Left ventricle myocardium superior (tissue), 1 donor: ENCODE data around the gene JAKMIP3. TPM values are rescaled to one million over a fixed set of nuclear protein-coding genes. Genes with fewer than 3 reads are reported as not detected.

Experiments used
- ATAC-seq: fragments of 200-7000 bp; cut with Tn5 transposase; one replicate; pipeline ENCODE4 v1.9.1; 2020; ENCODE audit warnings: mild to moderate bottlenecking, moderate library complexity
- DNase-seq: peaks from one replicate; pipeline ENCODE4 v3.0.0-alpha.2; 2020
- intact Hi-C: fragments of 100-400 bp; cut with micrococcal nuclease; formaldehyde crosslinking; loops from one replicate; pipeline ENCODE4 v1.11.0; 2022
- total RNA-seq: library from RNA; stranded (reverse); fragmentation: NEBNext Ultra II Directional; extraction: Animal tissue kit (Norgen Biotek cat#: 25700); gene quantifications from one replicate; pipeline ENCODE4 v1.2.1, GENCODE V29; 2021
- donor health status: DM: no; HTN: yes; CAD: no; lungs with severe emphysema.

The JAKMIP3 gene
- total RNA-seq, 1 donor from 2014 or later = 2.0 TPM

DNA sequence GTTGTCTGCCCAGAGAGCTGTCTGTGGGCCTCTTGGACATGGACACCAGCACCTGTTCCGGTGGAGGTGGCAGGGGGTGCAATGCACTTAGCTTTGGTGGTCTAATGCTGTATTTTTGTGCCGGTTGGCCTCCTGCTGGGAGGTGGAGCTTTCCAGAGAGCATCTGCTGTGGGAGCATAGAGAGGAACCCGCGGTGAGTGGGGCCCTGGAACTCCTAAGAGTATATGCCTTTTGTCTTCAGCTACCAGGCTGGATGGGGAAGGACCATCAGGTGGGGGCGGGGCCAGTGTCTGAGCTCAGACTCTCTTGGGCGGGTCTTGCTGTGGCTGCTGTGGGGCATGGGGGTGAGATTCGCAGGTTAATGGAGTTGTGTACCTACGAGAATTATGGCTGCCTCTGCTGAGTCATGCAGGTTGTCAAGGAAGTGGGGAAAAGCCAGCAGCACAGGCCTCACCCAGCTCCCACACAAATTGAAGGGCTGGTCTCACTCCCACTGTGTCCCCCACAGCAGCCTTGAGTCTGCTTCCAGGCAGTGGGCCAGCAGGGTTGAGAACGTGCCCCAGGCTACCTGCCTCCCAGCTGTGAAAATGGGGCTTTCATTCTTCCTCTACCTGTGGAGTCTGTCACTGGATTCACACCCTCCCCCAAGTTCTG lies 29.0 kb downstream of the JAKMIP3 start:
- ATAC-seq = no peak
- intact Hi-C loops = no loop called here
- DNase-seq = no peak

DNA sequence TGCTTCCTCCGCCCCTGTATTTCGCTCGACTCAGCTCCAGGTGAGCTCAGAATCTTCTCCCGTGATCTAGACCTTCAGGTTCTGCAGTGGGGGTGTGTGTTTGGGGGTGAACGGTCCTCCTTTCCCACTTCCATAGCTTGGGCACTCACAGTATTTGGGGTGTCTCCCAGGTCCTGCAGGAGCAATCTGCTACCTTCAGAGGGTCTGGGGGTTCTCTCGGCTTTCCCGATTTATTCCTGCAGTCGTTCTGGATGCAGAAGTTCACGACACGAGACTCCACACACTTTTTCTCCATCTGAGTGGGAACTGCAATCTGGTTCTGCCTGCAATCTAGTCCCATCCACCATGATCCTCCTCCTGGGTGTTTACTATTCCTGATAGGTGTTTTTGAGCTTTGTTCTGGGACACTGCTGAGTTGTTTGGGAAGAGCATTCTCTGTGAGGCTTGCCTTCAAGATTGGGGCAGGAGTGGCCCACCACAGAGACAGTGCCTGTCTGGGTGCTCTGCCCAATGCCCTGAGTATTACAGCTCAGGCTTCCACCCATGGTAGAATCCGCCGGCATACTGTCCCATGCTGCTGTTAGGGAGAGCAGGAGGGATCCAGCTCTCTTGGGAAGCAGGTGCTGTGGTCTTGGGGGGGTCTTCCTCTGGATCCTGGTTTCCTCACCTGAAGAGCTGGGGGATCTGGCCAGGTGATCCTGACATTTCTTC lies 29.8 kb downstream of the JAKMIP3 start:
- DNase-seq (no peak), ATAC-seq (peak; percentile 38)
- intact Hi-C loops = no loop called here

DNA sequence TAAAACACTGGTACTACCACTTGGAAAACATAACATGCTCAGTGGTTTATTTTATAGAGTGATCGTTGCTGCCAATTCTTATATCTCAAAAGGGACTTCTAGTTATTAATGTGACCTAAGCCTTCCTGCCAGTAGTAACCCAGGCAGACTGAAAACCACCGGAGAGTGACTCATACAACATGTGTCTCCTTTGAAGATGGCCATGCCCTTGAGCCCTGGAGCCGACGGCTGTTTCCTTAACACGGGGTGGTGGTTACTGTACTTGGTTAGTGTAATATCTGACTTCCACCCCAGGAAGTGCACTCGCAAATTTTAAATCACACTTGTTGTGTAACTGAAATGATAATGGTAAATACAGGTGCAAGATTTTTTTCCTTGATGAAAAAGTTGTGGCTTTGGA lies 30.5 kb downstream of the JAKMIP3 start:
- ATAC-seq (peak; percentile 96), DNase-seq (no peak)
- intact Hi-C loops = no loop called here

DNA sequence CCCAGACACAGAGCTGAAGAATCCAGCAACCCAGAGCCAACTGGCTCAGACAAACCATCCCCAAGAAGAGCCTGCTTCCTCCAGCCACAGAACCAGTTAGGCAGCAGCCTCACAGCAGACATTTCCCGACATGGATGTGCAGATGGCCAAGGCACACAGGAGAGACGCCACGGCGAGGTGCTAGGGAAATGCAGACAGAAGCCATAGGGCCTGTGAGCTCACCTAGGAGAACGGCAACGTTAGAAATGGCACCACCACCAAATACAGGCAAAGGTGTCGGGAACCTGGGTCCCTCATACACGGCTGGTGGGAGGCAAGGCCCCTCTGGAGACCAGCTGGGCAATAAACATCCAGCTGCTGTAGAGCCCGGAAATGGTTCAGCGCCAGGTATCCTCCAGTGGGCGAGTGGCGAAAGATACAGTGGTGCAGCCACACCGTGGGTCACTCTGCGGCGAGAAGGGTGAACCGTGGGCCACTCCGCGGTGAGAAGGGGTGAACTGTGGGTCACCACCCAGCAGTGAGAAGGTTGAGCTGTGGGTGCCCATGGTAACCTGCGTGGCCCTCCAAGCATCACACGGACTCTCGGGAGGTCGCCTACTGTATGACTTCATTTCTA lies 31.2 kb downstream of the JAKMIP3 start:
- no peak for DNase-seq
- ATAC-seq = no peak
- intact Hi-C loops = no loop called here

DNA sequence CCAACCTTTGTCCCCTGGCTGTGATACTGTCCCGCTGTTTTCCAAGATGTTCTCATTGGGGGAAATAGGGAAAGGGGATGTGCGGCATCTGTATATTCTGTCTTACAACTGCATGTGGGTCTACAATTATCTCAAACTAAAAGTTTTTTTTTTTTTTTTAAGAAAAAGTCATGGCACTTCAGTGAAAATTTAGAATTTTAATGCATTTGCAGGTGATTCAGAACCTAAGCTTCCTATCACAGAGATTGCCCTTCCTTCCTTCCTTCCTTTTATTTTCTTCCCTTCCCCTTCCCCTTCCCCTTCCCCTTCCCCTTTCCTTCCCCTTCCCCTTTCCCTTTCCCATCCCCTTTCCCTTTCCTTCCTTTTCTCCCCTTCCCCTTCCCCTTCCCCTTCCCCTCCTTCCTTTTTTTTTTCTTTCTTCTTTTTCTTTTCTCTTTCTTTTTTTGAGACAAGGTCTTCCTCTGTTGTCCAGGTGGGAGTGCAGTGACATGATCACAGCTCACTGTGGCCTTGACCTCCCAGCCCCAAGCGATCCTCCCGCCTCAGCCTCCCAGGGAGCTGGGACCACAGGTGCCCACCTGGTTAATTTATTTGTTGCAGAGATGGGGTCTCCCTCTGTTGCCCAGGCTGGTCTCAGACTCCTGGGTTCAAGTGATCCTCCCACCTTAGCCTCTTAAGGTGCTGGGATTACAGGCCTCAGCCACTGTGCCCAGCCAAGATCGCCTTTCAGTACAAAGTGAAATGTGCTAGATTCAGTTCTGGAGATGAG lies 32.0 kb downstream of the JAKMIP3 start:
- DNase-seq (no peak), ATAC-seq (no peak)

DNA sequence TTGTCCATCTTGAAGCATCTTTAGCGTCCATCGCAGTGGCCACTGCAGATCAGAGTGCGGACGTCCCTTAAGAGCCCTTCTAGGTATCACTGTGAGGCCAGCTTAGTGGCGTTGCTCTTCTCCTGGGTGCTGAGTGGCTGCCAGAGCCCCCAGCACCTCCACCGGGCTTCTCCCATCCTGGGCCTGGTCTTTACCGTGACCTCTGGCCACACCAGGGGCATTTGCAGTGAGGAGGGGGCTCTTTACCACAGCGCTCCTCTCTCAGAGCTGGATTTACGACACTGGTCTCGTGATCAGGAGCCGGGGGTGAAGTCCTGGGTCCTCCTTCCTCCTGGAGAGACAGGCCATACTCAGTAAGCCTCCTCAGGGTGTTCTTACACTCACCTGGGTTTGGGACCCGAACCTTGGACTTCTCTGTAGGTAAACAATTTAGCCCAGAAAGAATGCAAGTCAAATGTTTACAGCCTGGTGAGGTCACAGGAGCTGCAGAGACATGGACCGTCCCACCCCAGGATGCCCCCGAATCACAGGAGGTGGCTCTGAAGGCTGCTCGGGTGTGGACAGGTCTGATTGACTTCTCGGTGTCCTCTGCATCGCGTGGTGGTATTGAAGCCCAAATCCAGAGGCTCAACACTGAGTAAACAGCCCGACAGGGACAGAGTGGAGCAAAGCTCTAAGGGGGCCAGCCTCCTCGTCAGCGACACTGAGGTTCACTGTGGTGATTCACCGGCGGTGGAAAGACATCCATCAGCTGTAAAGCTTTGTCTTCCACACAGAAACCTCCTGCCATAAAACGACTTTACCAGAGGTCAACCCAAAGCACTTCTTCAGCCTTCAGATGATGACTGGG lies 33.0 kb downstream of the JAKMIP3 start:
- DNase-seq = no peak
- ATAC-seq = no peak
- intact Hi-C loops = no loop called here

More for the DNA sequence above, 32.0 kb downstream of the JAKMIP3 start:
- intact Hi-C loops = no loop called here

DNA sequence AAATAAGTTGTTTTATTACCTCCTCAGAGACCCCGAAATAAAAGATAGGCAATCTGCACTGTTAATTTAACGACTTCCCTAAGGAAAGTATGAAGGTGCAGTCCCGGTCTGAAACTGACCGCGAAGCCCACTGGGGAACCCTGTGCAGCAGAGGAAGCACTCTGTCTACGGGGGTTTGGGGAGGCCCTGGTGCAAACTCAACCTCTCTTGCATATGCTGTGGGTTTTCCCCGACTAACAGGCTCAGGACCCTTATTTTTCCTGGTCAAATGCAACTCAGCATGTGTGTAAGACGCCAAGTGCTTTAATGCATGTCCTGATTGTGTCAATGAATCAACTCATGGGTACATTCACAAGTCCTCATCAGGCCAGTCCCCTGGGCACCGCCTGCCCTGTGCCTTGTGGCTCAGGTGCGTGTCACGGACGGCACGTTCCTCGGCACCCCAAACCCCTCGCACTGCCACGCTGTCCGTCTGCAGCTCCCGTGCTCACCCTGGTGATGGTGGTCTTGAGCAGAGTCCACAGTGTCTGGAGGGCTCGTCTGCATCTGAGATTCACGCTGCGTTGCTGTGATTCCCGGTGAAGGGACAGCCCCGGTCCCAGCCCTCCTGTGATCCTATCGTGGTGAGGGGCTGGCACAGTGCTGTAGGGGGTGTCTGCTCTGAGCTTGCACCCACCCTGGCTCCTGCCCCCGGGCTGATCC lies 33.8 kb downstream of the JAKMIP3 start:
- ATAC-seq (no peak), DNase-seq (no peak)
- intact Hi-C loops = no loop called here

DNA sequence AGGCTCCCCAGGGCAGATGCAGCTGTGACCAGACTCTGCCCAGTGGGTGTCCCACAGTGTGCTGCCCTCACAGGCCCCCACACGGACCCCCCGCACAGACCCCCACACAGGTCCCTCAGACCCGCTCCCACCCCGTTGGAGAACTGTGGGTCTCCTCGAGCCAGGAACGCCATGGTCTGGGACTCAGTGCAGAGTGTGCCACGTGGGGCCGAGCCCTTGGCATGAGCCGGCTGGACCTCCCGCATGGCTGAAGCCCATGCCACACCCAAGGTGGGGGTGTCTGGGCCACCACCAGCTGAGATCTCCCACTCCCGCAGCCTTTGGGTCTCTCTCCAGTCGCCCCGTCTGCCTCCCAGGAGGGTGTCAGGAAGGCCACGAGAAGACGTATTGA lies 34.3 kb downstream of the JAKMIP3 start:
- no peak for DNase-seq
- ATAC-seq = no peak
- intact Hi-C loops = no loop called here

DNA sequence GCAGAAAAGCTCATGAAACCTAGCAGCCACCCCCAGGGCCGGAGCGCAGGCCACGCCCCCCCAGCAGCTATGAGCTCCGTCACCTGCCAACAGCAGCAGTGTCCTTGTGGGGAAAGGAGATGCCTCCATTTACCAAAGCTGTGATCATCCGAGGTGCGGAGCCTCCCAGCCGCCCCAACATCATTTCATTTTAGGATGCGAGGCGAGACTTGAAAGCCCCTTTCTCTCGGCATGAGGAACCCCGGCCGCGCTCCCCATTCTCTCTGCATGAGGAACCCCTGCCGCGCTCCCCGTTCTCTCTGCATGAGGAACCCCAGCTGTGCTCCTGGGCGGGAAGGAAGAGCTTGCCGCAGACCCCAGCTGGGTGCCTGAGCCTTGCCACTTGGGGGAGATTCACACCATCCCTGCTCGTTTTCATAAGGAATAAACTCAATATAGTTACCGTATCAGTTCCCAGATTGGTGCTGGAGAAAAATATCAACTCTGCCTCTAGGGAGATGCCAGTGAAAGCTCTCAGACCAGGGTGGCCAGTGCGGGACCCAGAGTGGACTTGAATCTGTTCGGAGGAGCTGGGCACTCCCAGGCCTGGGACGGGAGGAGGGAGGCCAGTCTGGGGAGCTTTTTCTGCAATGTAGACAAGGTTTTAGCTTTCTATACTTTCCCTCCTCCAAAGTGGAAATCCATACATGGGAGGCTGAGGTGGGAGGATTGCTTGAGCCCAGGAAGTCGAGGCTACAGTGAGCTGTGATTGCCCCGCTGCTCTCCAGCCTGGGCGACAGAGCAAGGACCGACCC lies 35.0 kb downstream of the JAKMIP3 start:
- DNase-seq = no peak
- no peak for ATAC-seq
- intact Hi-C loops = no loop called here

DNA sequence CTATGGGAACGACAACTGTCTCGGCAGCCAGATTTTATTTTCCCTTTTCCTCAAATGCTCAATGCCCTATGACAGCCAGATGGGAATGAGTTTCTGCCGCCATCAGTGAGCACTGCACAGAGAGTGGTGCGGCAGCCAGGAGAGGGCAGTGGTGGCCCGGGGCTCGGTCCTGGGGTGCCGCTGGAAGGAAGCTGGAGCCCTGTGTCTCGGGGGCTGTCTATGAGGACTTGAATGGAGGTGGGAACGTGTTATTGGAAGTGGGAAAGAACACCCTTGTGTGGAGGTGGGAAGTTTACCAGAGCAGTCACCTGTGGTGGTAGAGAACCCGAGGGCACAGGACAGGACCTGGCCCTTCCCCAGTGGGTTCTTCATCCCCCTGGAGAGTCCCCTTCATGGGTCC lies 35.8 kb downstream of the JAKMIP3 start:
- ATAC-seq (peak; percentile 24), DNase-seq (no peak)

DNA sequence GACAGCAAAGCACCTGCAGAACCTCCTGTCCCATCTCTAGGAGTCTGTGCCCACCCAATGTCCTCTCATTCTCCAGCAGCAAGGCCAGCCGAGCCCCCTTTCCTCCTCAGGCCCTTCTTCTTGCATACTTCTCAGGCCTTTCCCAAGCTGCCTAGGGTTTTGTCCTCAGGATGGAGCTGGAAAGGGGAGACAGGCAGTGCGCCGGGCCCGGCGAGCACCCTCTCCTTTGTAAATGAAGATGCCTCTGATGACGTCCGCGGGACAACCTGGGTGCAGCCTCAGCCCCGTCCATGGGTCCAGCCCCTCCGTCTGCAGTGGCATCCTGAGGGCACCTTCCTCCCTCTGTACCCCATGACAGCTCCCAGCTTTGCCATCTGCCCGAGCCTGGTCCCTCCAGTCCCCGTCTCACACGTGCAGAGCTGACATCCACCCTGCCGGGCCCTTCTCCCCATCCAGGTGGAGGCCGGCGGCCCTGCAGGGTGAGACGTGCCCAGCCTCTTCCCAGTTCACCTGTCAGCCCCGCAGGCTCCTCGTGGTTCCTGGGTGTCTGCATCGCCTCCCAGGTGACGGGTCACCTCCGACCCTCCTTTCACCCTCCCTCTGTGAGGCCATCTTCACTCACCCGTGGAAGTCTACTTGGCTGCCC lies 36.4 kb downstream of the JAKMIP3 start:
- ATAC-seq = no peak
- DNase-seq = no peak
- intact Hi-C loops = no loop called here

More for the DNA sequence above, 35.8 kb downstream of the JAKMIP3 start:
- intact Hi-C loops = no loop called here

DNA sequence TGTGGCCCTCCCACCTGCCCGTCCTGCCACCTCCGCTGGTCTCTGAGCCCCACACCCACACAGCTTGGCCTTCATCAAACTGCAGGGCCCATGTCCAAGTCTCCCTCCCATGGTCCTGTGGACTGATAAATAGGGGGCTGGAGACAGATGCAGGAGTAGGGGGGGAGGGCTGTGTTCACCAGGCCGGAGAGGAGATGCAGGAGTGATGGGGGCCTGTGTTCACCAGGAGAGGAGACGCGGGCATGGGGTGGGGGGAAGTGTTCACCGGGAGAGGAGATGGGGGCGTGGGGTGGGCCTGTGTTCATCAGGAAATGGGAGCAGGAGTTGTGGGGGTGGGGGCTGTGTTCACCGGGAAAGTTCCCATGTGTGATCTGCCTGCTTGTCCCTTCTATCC lies 37.0 kb downstream of the JAKMIP3 start:
- no peak for ATAC-seq
- no peak for DNase-seq
- intact Hi-C loops = no loop called here

DNA sequence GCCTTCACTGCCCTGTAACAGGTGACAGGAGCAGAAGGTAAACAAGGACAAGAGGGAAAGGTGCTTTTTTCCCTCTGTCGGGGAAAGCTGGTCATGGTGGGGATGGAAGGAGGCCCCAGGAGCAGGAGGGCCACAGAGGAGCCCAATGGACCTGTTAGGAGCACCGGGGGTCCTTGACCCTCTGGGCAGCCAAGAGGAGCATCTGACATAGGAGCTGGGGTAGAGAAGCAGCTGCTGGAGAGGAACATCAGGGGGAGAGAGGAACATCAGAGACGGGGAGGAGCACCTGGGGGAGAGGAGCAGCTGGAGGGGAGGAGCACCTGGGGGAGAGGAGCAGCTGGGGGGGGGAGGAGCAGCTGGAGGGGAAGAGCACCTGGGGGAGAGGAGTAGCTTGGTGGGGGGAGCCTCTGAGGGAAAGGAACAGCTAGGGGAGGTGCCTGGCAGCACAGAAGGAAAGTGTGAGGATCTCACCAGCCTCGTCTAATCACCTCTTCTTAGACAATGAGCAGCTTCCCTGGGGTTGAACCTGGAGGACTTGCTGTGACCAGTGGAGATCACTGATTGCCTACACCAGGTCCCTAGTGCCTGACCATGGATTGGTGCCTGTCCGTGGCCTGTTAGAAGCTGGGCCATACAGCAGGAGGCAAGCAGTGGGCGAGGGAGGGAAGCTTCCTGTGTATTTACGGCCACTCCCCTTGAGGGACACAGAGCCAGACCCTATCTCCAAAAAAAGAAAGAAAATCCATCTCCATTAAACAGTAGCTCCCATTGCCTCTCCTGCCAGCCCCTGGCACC lies 37.6 kb downstream of the JAKMIP3 start:
- intact Hi-C loops = no loop called here
- ATAC-seq (no peak), DNase-seq (no peak)

DNA sequence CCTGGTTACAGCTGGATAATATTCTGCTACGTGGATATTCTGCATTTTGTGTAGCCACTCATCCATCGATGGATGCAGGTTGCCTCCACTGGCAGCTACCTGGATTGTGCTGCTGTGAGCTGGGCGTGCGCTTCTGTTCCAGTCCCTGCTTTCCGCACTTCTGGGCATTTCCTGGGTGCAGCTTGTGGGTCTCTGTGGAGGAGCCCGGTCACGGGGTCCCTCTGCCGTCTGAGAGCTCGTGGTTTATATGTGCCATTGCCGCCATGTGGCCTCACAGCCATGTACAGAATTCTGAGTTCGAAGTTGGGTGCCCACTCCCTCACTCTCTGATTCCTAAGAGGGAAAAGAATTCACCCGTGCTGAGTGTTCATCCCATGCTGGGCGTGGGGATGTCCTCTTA lies 38.3 kb downstream of the JAKMIP3 start:
- DNase-seq = no peak

DNA sequence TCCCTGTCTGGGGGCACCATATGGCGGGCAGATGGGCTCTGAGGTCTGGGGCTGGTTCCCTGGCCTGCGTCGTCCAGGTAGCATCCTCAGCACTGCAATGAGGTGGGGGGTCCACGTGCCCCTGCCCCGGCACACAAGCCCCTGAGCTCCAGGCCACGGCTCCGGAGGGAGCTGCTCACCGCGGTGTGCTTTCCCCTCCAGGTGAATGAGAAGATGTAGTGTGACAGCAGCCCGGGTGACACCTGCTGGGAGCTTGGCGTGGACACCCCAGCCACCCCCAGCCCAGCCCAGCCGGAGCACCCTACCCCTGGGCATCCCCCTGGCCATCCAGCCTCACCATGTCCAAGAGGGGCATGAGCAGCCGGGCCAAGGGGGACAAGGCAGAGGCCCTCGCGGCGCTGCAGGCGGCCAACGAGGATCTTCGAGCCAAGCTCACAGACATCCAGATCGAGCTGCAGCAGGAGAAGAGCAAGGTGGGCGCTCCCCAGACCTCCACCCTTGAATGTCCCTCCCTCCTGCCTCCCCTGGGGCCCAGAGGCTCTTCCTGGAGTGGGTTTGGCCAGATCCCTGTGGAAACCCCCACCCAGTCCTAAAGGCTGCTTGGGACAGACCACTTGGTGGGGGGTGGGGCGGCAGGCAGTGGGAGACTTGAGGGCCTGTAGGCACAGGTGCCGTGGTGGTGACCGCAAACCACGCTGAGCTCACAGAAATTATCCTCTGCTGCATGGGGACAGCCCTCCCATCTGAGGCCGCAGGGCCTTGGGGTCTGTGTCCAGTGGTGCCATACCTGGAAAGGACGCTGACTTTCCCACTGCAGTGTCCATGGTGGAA lies 38.9 kb downstream of the JAKMIP3 start:
- DNase-seq (no peak), ATAC-seq (no peak)
- intact Hi-C loops = no loop called here

More for the DNA sequence above, 38.3 kb downstream of the JAKMIP3 start:
- no peak for ATAC-seq
- intact Hi-C loops = no loop called here
